HG02763 (cell line): ENCODE data around the gene ADCY1.
A peak's percentile ranks its signal among the peaks of the same experiment; 100 is the strongest.
"Not testable (repeated sequence)": the region's sequence is repeated elsewhere in the genome, so short reads cannot be mapped to it uniquely, and the experiment has no call there.

Experiments
- ATAC-seq: cut with Tn5 transposase; IDR thresholded peaks from one replicate; pipeline ENCODE4 v1.9.1; 2021; ENCODE audit warnings: mild to moderate bottlenecking, moderate library complexity; ENCODE audit not compliant: unreplicated experiment

The ADCY1 gene

DNA sequence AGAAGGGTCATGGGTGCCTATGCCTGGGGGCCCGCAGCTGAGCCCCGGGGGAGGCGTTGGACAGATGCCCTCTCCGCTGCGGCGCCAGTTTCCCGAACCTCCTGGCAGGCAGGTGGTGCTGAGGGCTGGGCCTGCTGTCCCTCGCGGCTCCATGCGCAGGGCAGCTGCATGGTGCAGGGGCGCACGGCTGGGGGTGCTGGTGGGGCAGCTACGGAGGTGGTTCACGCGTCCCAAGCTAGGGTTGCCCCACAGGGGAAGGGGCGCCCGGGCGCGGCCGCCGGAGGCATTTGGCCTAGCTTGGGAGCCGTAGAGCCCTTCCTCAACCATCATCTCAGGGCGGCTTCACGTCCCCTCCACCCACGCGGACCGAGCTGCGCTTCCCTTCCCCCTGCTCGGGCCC lies 152.7 kb downstream of the ADCY1 start:
- ATAC-seq = no peak

DNA sequence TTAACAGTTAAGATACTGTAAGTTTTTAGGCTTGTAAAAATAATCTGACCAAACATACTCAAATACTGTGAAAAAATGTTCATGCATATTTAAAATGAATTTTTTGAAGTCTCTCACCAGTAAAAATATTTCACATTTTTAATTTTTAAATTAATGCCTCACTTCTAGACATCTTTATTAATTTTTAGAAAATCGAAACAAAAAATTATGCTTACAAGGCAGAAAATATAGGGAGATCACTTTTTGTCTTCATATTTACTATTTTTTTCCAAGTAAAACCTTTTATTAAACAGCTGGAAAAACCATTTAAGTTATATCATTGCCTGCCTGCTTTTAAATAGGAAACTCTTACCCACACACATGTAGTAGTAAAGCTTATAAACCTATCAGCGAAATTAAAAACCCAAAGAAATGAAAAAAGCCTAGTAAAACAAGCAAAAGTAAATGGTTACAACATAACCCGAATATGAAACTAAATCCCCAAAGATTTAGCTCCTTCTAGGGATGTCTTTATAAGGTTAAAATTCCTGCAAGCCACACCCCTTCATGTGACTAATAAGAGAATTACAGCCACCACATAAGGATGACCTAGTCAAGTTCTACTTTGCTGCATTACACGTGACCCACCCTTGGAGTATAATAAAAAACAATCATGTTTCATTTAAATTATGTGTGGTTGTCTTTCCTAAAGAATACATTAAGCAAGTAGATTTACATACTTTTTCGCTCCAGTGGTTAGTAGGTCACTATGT lies 157.7 kb downstream of the ADCY1 start:
- not testable (repeated sequence) for ATAC-seq

DNA sequence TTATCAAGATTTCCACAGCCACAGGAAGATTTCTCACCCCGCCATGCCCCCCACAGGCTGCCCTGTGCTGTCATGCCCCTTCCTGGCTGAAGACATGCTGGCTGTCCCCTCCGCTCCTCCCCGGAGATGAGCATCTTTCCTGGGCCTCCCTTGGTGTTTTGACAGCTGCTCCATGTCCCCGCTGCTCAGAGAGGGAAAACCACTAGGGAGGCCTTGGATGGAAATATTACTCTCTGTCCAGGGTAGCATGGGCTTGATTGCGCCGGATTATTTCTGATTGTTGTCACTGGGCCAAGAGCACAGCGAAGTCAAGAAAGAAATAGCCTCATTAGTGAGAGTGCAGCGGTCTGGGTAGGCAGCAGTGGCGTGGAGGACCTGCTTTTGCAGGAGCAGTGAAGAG lies 164.8 kb downstream of the ADCY1 start:
- not testable (repeated sequence) for ATAC-seq

DNA sequence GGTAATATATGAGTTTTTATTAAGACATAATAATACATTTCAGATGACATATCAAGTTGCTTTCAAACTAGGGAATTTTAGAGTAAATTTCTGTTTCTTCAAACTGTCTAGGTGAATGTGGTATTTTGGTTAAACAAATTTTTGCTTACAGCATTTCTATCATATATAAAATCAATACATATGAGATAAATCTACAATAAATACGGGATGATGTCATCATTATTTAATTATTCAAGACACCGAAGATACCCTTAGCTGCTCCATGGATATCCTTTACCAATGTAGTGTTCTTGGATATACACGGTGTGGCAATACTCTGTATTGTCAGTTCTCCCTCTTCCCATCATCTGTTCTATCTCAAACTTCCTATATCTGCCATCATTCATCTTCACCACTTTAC lies 166.4 kb downstream of the ADCY1 start:
- not testable (repeated sequence) for ATAC-seq

DNA sequence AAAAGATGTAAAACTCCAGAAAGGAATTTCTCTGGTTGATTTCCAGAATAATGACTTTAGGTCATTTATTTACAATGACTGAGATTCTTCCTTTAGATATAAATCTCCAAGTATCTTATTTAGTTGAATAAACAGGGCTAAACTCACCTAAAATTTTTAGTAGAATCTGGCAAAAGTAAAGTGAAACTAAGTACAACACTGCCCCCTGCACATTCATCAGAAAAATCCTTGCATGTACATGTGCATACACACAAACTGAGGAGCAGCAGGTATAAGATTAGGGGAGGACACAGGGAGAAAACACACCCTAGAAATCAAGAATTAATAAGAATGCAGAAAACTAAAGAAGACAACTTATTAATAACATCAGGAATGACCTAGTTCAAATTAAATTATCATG lies 174.8 kb downstream of the ADCY1 start:
- ATAC-seq = not testable (repeated sequence)

DNA sequence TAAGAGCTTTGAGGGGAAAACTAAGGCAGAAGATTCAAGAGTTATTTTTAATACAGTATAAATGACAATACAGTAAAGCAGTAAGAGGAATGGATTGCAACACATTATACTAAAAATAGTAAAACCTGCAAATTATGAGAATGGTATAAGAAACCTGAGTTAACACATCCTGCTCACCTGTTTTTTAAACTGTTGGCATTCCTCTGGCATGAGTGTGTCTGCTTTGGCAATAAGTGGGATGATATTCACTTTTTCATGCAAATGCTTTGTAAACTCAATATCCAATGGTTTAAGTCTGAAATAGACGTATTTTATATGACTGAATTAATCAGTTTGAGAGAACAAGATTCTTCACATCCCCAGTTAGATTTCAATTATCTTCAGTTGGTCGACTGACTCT lies 177.2 kb downstream of the ADCY1 start:
- not testable (repeated sequence) for ATAC-seq

DNA sequence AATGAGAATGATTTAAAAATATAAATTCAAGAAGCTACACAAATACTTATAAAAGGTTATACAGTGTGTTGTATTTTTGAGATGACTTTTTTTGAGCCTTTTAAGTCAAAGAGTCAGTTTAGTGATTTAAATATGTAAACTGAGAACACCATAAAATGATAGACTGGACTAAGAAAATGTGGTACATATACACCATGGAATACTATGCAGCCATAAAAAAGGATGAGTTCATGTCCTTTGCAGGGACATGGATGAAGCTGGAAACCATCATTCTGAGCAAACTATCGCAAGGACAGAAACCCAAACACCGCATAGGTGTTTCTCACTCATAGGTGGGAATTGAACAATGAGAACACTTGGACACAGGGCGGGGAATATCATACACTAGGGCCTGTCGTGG lies 182.2 kb downstream of the ADCY1 start:
- not testable (repeated sequence) for ATAC-seq

DNA sequence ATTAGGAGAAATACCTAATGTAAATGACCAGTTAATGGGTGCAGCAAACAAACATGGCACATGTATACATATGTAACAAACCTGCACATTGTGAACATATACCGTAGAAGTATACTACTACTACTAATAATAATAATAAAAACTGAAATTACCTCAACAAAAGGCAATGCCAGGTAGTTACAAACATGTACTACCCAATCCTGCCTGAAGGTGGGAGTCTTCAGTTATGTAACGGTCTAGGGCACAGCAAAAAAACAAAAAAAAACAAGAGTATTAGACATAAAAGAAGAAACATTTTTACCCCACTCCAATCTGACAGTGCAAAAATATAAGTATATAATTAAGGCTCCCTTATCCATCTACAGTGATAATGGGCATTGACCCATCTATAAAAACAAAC lies 182.6 kb downstream of the ADCY1 start:
- not testable (repeated sequence) for ATAC-seq

DNA sequence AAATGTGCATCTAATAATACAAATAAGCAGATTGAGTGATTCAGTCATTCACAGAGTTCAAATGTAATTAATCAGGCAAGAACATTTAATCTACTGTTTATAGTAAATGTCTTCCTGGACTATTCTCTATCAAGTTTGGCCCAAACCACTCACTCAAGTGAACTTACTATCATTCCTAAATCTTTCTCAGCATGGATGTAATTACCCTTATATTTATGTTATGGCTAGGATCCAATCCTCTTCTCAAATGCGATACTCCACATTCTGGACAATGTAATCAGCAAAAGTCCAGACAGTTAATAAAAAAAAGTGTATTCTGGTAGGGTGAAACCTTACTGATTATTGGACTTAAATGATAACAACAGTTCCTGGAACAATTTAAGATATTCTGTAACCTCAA lies 185.3 kb downstream of the ADCY1 start:
- ATAC-seq = not testable (repeated sequence)

DNA sequence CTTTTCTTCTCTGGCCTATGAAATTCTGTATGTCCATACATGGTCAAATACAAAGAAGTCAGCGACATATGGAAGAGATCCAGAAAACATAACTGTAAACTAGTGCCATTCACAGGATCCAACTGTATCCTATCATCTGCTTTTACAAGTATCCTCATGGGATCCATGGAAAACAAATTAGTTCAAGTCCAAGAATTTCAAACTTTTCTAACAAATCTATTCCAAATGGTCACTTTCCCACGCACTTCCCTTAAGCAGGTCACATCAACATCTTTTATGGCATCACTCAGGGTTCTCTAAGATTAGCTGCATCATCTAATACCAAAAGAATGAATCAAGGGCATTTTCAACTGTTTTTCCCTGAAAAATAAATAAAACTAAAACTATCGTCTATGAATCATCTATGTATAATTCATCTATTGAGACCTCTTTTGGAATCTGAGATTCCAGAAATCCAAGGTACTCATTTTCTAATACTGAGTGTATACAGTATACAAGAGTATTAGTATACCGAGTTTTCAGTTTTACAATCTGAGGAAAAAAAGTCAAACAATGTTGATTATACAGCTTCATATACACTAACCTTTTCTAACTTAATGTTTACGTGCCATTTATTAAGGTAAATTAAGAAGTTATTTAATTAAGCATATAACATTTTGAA lies 187.5 kb downstream of the ADCY1 start:
- ATAC-seq = not testable (repeated sequence)

DNA sequence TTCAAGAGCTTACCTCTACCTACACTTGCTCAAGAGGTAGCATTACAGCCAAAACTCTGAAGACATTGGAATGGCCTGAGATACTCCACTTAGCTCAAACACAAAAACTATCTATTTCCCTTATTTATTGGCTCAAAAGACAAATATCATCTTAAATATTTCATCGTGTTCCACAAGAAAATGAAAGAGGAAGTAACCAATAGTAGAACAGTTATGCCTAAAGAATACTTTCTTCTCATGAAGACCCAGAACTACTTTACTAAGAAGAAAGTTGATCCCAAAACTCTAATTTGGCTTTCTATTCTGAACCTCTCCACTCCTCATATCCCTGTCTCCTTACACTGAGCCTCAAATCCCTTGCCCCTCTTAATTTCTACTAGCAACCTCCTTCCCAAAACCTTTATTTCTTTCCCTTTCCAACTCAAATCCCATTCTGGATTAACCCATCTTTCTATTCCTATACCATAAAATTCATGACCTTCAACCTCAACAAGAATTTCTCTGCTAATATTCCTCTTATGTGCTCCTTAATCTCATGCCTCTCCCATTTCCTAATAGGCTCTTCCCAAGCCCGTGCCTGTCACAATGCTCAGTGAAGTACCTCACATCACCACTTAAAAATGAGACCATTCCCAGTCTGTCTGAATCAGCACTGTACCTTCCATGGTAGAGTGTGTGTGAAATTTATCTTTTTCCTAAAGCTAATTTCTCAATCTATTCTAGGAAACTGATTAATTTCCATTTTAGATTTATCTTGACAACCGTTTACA lies 188.2 kb downstream of the ADCY1 start:
- not testable (repeated sequence) for ATAC-seq

DNA sequence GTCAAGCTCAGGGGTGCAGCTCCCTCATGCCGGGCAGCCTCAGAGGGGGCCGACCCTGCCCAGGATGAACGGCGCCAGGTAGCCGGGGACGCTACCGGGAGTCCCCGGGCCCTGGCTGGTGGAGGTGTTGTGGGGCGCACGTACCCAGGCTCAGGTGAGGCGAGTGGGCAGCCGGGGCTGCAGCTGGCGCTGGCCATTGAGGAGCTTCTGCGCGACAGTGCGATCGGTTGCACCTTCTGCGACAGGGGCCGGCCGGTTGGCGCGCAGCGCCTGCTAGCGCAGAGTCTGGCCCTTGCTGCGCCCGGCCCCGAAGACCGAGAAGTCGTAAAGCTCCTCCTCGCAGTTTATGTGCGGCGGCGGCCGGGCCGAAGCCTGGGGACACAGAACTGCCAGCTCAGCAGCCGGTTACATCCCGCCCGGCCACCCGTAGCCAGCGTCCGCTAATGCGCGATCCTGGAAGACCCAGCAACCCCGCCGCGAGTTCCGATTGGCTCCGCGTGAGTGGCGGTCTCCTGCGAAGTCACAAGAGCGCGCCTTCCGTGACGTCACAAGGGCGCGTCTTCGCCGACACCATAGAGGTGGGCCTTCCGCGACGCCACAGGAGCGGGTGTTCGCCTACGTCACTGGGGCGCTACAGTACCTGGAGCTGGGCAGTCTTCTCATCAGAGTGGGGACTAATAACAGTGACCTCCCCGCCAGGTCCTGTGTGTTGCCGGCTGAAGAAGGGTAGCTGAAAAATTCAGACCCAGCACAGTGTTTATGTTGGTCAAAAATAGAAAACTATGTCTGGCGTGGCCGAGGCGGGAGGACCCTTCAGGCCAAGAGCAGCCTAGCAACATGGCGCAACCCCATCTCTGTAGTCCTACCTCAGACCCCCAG lies 194.6 kb downstream of the ADCY1 start:
- ATAC-seq = peak; percentile 100

DNA sequence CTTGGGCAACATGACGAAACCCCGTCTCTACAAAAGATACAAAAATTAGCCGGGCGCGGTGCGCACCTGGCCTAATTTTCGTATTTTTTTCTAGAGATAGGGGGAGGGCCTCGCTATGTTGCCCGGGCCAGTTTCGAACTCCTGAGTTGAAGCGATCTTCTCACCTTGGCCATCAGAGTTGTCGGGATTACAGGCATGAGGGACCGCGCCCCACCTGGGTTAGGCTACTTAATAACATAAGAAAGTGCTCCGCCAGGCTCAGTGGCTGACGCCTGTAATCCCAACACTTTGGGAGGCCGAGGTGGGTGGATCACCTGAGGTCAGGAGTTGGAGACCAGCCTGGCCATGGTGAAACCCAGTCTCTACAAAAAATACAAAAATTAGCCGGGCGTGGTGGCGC lies 195.5 kb downstream of the ADCY1 start:
- not testable (repeated sequence) for ATAC-seq
